ENCODE measurements around the gene LRRC28. TPM values are rescaled to one million over a fixed set of nuclear protein-coding genes. Genes with fewer than 3 reads are reported as not detected.

Gene LRRC28
- total and polyA plus RNA-seq, 9 of the 15 experiments (the other 6 are each of a cell fraction or from before 2014, with no cell fraction given), result 5.5 to 17.4 (median 7.9) TPM

DNA sequence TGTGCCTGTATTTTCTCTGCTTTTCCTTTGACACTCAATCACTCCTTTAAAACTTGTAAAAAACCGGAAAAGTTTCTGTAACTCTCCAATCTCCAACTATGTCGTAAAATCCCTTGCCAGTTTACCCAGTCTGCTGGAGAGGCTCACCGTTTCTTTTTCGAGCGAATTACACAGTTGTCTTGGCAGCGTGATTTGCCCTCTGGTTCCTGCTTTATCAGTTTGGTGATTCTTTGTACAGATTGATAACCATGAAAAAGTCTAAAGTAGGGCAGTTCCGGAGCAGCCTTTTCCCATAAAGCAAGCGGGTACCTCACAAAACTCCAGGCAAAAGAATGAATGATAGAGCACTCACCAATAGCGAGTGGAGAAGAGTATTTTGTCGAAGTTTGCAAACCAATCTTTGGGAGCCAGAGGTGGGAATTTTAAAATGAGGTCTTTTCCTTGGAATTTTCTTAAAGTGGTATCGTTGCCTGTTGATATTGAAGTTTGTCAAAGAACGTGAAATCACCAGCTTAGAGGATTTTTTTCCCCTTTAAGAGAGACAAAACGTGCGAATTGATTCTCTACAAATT lies 1.9 kb upstream of the LRRC28 start, which contains the start of gene TTC23:
Gene TTC23 (minus strand): TSS at position 312 of the 572 bp plus-strand sequence. CDS start 20,869 bp downstream, outside the sequence.
- H3K27ac ChIP-seq (ENCODE audit: extremely low read depth, low read depth, low read length), result peak within 1 kb of the TSS; percentile 90; the same call in 2 of the 3 replicates
- no peaks in the 10 kb centered on the region for H3K27me3 ChIP-seq (ENCODE audit: control insufficient read depth in 2 of 2, insufficient read depth in 2 of 2, low read length in 2 of 2)
- H3K79me2 ChIP-seq (ENCODE audit: control insufficient read depth, insufficient read depth, low read length), result no peaks in the 10 kb centered on the region
- DNase-seq (ENCODE audit: extremely low read depth in 1 of 4, low spot score in 3 of 4) (peak in 1 of 4 experiments; percentile 20), ATAC-seq (no peak), FAIRE-seq (peak; percentile 26)
- H3K4me1 ChIP-seq (replicated peaks in 1 of 2; ENCODE audit: control insufficient read depth in 2 of 2, insufficient read depth in 2 of 2, low read length in 2 of 2), result peaks cover 0 to 4% of the 10 kb centered on the region in 2 experiments; a peak in 1 of 5 replicates
- POLR2A ChIA-PET, result no interaction called here
- H2AFZ ChIP-seq (ENCODE audit: low read depth, low read length), result peak within 1 kb of the TSS; percentile 96
- CTCF ChIA-PET (ENCODE audit: low intra/inter-chr PET ratio), result no interaction called here
- H3K36me3 ChIP-seq (ENCODE audit: control insufficient read depth, insufficient read depth, low read length), result no peaks in the 10 kb centered on the region
- intact Hi-C loops (cut with micrococcal nuclease) (no loop called here), in situ Hi-C loops (cut with MboI) (no loop called here)
- 15% methylated on average over 14 of the region's 14 CpGs for WGBS (ENCODE audit: insufficient coverage, low coverage, missing lambda C conversion rate)
- H3K9ac ChIP-seq (ENCODE audit: insufficient read depth in 1 of 2, low read depth in 2 of 2, low read length in 2 of 2), result peak within 1 kb of the TSS in 1 of 2 experiments; percentile 93; a peak in 2 of 4 replicates
- peak within 1 kb of the TSS; percentile 95 for H3K4me2 ChIP-seq (ENCODE audit: insufficient read depth, low read length)
- no peaks in the 10 kb centered on the region for H3K9me1 ChIP-seq (ENCODE audit: control insufficient read depth, insufficient read depth, low read length)
- TF ChIP-seq, protein P1, sequence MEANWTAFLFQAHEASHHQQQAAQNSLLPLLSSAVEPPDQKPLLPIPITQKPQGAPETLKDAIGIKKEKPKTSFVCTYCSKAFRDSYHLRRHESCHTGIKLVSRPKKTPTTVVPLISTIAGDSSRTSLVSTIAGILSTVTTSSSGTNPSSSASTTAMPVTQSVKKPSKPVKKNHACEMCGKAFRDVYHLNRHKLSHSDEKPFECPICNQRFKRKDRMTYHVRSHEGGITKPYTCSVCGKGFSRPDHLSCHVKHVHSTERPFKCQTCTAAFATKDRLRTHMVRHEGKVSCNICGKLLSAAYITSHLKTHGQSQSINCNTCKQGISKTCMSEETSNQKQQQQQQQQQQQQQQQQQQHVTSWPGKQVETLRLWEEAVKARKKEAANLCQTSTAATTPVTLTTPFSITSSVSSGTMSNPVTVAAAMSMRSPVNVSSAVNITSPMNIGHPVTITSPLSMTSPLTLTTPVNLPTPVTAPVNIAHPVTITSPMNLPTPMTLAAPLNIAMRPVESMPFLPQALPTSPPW (CRISPR knock-in tag; IDR thresholded peaks at IDR 0.05), result no peak
- TF ChIP-seq, protein P2, sequence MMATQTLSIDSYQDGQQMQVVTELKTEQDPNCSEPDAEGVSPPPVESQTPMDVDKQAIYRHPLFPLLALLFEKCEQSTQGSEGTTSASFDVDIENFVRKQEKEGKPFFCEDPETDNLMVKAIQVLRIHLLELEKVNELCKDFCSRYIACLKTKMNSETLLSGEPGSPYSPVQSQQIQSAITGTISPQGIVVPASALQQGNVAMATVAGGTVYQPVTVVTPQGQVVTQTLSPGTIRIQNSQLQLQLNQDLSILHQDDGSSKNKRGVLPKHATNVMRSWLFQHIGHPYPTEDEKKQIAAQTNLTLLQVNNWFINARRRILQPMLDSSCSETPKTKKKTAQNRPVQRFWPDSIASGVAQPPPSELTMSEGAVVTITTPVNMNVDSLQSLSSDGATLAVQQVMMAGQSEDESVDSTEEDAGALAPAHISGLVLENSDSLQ (IDR thresholded peaks at IDR 0.05), result peak; percentile 83
- 0 out of 2 replicates have a peak, but pooled peaks have one; percentile 28 for TF ChIP-seq GABPA (tag; conservative IDR thresholded peaks at IDR 0.05; ENCODE audit: low read depth)
- H4K20me1 ChIP-seq (replicated peaks; ENCODE audit: control insufficient read depth, insufficient read depth, low read length), result no peaks in the 10 kb centered on the region
- no TSS peak for BruUV-seq (replicated peaks)
- H3K9me3 ChIP-seq (replicated peaks; ENCODE audit: control insufficient read depth, insufficient read depth, low read depth, low read length), result no peaks in the 10 kb centered on the region
- peak within 1 kb of the TSS; percentile 71 for H3K4me3 ChIP-seq

All from K562 (cell line).